ENCODE results near the gene PEX5.
"Not testable (repeated sequence)": the region's sequence is repeated elsewhere in the genome, so short reads cannot be mapped to it uniquely, and the experiment has no call there.

The PEX5 gene

GRCh38 chr12:7219599-7220243 is 30.2 kb downstream of the PEX5 start:
- peak; percentile 39 for DNase-seq

- DNase-seq, result no peak
Observed at GRCh38 chr12:7221486-7221885, 32.0 kb downstream of the PEX5 start.

DNA sequence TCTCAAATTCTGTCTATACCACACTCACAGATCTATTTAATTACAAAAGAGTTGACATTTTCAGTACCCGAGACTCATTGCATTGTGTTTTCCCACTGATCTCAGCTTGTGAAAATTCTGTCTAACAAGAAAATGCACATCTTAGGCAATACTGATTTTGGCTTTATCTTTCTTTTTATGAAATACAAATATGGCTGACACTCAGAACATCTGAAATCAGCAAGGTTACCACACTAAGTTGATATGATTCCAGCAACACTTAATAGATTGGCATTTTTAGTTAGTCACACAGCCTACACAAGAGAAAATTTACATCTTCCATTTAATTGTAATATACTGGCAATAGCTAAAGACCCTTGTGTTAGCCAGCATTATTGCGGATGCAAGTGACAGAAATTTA is 40.3 kb downstream of the PEX5 start:
- no peak for DNase-seq

DNA sequence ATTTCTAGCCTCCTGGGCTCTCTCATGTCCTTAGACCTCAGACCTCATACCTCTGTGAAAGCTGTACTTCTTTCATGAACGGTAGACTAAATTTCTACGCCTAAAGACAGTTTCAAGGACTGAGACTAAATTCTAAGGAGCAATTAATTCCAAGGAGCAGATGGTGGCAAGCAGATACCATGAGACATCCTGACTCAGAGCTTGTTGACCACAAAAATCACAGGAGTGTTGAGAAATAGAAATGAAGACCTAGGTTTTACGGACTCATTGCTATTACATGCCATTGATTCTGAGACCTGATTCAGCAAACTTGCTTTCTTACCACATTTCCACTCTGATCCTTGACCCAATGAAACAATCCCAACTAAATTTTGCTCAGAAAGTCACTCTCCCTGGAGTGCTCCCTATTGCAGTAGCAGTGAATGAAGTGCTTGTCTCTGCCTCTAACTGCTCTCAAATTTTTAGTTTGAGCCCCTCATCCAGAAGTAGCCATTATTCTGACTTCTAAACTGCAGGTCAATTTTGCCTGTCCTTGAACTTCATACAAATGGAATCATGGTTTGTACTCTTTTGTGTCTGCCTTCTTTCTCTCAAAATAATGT is 52.0 kb downstream of the PEX5 start:
- no peak for DNase-seq

GRCh38 chr12:7242176-7243101 is 53.0 kb downstream of the PEX5 start:
- DNase-seq, result no peak

DNA sequence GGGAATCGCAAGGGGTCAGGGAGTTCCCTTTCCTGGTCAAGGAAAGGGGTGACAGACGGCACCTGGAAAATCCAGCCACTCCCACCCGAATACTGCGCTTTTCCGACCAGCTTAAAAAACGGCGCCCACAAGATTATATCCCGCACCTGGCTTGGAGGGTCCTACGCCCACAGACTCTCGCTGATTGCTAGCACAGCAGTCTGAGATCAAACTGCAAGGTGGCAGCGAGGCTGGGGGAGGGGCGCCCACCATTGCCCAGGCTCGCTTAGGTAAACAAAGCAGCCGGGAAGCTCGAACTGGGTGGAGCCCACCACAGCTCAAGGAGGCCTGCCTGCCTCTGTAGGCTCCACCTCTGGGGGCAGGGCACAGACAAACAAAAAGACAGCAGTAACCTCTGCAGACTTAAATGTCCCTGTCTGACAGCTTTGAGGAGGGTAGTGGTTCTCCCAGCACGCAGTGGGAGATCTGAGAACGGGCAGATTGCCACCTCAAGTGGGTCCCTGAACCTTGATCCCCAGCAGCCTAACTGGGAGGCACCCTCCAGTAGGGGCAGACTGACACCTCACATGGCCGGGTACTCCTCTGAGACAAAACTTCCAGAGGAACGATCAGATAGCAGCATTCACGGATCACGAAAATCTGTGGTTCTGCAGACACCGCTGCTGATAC is 62.0 kb downstream of the PEX5 start:
- not testable (repeated sequence) for DNase-seq

GRCh38 chr12:7259060-7259459 is 69.6 kb downstream of the PEX5 start:
- DNase-seq, result no peak
